KBM-7 (cell line): ENCODE data around the gene C14orf132.
"Not testable (repeated sequence)": the region's sequence is repeated elsewhere in the genome, so short reads cannot be mapped to it uniquely, and the experiment has no call there.

Experiments used
- DNase-seq: peaks from one replicate; pipeline ENCODE4 v3.0.0-alpha.2; 2015
- in situ Hi-C: fragments of 300-500 bp; cut with MboI; formaldehyde crosslinking; loops from 2 replicates; pipeline ENCODE4 v1.14.3; 2020; ENCODE audit warnings: low sequenced_read_pairs, low pct_unique_long_range_greater_than_20kb, mixed read lengths

C14orf132 gene

DNA sequence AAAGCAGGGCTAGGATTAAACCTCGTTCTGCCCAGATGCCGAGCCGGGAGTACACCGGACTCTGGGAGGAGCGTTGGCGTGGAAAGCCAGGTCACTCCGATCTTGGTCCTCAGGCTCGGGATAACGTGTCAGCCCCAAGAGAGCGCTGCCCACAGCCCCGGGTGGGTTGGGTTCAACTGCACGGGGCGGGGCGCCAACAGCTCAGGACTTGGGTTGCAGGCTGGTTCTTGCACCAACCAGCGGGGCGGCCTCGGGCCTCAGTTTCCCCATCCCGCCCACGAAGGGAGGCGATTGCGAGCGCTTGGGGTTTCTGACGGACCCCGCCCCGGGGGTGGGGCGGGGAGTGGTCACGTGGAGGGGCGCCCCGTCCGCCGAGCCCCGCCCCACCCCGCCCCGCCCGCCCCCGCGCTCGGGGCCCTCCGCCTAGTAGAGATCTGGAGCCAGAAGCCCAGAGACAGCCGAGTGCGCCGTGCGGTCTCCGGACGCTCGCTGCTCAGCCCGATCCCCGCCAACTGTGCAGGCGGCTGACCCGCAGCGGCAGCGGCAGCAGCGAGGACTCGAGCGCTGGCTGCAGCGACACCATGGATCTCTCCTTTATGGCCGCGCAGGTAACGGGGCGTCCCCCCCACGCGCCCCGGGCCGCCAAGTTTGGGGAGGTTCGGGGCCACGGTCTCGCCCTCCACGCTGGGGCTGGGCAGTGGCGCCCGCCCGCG is at the start of gene C14orf132:
Gene C14orf132 (plus strand): TSS at position 443 of the 713 bp plus-strand sequence. CDS start 139 bp downstream, at position 582.
- peak; percentile 24 for DNase-seq
- in situ Hi-C loops = no loop called here

DNA sequence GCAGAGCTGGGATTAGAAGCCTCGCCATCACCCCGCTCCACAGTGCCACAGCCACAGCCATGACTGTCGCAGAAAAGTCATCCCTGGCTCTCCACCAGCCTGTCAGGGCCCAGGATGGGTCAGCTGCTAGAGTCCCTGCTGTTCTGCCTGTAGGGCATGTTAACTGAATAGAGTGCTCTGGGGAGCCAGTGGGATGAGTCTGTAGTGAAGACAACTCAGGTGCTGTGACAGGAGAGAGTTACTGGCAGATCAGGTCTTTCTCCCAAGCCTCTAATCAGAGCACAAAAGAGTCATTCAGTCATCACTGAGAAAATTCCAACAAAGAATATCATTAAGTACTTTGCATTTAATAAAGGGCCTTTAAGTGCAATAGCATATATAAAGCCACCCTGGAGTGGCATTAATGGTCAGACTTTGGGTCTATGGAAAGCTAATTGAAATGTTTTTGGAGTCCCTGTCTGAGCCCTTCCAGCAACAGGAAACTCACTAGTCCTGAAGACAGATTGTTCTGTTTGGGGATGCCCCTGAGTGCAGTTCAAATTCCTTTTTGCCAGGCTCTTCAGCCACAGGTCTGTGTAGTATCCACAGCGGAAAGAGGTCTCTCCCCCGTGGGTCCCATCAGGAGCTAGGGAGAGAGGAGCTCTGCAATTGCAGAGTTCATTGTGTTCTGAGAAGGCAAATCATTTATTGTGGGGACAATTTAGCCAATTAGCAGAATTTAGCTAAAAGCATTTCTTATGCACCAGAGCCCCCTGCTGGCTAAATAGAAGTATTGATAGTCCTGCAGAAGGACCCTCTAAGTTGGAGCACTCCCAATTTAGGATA is 45.2 kb upstream of the C14orf132 start:
- peak; percentile 30 for DNase-seq
- in situ Hi-C loops = loop anchor here (25.0 kb wide), 1 partner anchor 407 kb away; no protein-coding TSS in a partner anchor

DNA sequence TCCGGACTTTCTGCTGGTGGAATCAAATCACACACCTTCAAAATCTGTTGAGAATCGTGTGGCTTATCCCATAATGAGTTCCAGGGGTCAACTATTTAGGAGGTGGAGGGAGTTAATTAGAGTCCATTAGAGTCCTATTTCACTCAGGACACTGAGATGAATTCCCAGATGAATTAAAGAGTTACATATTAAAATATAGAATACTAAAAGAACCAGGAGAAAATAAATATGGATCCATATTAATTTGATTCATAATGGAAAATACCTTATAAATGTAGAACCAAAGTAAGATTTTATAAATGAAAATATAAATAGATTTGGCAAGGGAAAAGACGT is 44.6 kb upstream of the C14orf132 start:
- in situ Hi-C loops = loop anchor here (25.0 kb wide), 1 partner anchor 407 kb away; no protein-coding TSS in a partner anchor
- DNase-seq = no peak

DNA sequence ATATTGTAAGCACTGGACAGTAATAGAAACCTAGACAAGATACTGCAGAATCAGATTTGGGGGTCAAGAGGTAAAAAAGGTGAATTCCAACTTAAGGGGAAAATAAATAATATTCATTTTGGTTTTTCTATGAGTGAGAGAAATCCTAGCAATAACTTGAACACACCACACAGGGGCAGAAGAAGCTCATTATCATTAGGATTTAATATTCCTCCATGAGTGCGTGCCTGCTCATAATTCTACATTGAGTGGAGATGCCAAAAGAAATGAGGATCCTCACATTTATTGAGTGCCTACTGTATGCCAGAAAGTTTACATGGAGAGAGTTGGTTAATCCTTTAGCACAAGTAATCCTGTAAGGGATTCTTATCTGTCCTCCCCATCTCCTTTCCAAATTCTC is 40.5 kb upstream of the C14orf132 start:
- peak; percentile 6 for DNase-seq
- in situ Hi-C loops = loop anchor here (25.0 kb wide), 1 partner anchor 411 kb away; no protein-coding TSS in a partner anchor

DNA sequence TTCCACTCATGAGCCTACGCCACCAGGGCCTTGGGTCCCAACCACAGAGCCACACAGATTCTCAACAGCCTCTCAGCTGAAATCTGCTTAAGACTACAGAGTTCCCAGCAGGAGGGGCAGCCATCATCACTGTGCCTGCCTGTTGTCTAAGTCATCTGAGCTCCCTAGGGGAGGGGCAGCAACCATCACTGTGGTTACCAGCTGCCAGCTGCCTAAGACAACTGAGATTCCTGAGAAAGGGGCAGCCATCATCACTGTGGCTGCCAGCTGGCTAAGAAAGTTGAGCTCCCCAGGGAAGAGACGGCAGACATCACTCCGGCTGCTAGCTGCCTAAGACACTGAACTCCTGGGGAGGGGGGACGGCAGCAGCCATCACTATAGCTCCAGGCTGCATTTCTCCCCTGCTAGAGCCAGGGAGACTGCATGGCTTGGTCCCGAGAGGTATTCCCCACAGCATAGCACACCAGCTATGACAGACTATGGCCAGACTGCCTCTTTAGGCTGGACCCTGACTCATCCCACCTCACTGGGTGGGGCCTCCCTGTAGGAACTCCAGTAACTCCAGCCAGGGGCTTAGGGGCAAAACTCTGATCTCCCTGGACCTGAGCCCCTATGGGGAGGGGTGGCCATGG is 37.2 kb upstream of the C14orf132 start:
- in situ Hi-C loops = no loop called here
- no peak for DNase-seq

DNA sequence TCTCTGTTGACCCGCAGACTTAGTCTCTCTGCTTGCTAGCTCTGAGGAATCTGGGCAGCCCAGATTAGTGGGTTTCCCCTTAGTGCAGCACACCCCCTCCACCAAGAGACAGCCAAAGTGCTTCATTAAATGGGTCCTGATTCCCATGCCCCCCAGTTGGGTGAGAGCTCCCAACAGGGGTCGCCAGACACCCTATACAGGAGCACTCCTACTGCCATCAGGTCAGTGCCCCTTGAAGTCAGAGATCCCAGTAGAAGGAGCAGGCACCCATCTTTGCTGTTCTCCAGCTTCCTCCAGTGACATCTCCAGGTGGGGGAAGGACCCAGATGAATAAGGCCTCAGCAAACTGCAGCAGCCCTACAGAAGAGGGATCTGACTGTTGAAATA is 36.7 kb upstream of the C14orf132 start:
- in situ Hi-C loops = no loop called here
- DNase-seq = no peak

DNA sequence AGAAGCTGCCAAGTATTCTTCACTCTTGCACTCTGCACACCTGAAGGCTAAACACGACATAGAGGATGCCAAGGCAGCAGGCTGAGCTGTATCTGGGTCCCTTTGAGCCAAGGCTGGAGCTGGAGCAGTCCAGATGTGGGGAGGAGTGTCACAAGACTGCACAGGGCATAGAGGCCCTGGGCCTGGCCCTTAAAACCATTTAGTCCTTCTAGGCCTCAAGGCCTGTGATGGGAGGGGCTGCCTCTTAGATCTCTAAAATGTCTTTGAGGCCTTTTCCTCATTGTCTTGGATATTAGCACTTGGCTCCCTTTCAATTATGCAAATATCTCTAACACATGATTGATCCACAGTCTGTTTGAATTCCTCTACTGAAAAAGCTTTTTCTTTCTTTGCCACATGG is 28.0 kb upstream of the C14orf132 start:
- no peak for DNase-seq
- in situ Hi-C loops = no loop called here

DNA sequence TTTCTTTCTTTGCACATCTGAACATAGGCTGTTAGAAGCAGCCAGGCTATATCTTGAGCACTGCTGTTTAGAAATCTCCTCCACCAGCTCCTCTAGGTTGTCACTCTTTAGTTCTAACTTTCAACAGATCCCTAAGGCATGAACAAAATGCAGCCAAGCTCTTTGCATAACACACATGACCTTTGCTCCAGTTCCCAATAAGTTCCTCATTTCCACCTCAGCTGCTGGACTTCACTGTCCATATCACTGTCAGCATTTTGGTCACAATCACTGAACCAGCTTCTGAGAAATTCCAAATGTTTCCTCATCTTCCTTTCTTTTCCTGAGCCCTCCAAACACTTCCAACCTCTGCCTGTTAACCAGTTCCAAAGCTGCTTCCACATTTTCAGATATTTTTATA is 27.6 kb upstream of the C14orf132 start:
- in situ Hi-C loops = no loop called here
- DNase-seq = no peak

DNA sequence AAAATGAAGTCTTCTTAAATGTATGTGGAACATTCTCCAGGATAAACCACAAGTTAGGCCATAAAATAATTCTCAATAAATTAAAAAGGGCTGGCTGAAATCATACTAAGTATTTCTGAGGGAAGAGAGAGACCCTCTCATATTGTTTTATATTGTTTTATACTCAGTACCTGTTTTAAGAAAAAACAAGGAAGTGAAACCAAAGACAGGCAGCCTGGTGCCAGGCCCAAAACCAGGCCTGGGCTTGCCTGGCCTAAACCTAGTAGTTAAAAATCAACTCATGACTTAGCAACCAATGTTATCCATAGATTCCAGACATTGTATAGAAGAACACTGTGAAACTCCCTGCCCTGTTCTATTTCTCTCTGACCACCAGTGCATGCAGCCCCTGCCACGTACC is 26.4 kb upstream of the C14orf132 start:
- in situ Hi-C loops, DNase-seq: not testable (repeated sequence)

DNA sequence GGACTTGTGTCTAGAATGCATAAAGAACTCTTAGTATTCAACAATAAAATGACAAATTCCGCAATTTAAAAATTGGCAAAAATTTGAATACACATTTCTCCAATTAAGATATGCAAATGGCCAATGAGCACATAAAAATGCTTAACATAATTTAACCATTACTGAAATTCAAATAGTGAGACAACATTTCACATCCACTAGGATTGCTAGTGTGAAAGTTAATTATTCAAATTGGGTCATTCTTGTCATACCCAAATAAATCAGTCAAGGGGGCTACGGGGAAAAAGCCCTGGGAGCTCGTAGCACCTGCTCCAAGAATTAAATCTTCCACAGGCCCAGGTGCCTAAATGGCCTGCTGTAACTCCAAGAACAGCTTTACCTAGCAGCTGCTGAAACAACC is 25.0 kb upstream of the C14orf132 start:
- in situ Hi-C loops = no loop called here
- no peak for DNase-seq

DNA sequence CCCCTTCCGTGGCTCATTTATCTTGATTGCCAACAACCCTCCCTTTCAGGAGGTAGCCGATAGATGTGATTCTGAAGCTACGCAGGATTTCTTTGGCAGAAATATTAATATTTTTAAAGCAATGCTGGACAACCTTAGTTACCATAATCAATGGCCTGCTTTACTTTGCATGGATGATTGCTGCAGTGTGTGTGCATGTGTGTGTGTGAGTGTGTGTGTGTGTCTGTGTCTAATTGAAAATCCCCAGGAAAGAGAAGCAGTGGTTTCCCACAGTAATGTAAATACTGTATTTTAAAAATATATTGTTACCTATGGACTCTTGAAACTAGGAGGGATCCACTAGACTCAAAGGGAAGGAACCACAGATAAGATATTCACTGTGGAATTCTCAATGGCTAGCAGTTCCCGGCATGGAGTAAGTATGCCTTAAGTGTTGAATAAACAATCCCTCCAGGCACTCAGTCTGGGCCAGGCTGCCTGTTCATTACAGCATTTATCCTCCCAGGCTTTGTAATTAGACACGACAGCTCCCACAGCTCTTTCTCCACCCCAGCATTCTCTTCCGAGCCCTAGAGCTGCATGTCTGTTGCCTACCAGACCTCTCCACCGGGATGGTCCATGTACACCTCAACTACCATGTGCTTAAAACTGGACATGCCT is 22.5 kb upstream of the C14orf132 start:
- DNase-seq = no peak
- in situ Hi-C loops = no loop called here

DNA sequence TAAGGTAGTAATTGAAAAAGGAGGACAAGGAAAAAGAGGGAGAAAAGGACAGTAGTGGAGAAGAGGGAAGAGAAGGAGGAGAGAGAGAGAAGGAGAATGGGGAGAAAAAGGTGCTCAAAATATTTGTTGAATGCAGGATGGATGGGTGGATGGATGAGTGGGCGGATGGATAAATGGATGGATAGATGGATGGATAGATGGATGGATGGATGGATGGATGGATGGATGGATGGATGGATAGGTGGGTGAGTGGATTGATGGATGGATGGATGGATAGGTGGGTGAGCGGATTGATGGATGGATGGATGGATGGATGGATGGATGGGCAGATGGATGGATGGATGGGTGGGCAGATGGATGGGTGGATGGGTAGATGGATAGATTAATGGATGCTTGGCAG is 21.3 kb upstream of the C14orf132 start:
- in situ Hi-C loops = no loop called here
- DNase-seq = no peak

DNA sequence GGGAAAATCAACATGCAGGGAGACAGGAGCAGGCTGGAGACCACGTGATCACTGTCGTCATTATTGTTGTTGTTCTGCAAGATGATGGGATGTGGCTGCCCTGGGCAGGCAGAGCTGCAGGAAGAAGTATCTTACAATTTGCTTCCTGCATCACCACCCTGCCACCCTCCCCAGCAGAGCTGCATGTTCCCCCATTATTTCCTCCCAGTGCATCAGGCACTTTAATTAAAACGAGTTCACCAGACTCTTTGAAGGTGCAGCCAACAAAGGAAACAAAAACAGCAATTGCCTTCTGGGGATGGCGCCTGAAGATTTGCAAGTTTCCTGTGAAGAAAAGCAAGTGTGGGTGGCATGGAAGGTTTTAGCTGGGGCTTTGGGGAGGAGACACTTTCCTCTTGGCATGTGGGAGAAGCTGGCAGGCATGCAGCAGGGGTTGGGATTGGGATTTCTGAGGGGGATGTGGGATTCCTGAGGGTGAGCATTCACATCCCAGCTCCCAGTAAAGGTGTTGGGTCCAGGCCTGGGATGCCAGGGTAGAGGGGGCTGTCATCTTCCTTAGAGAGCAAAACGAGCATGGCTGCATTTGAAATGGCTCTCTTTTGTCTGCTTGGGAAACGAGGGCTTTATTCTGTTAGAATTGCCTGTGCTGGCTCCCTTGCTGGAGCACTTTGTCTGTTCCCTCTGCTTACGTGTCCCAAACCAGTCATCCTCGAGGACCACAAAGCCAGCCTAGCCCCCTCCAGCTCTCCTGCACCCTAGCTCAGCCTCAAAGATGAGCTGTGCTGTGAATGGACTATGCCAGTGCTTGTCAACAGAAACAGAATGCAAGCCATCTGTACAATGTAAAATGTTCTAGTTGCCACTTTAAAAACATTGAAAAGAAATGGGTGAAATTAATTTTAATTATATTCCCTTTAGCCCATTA is 11.5 kb upstream of the C14orf132 start:
- DNase-seq = no peak
- in situ Hi-C loops = no loop called here

DNA sequence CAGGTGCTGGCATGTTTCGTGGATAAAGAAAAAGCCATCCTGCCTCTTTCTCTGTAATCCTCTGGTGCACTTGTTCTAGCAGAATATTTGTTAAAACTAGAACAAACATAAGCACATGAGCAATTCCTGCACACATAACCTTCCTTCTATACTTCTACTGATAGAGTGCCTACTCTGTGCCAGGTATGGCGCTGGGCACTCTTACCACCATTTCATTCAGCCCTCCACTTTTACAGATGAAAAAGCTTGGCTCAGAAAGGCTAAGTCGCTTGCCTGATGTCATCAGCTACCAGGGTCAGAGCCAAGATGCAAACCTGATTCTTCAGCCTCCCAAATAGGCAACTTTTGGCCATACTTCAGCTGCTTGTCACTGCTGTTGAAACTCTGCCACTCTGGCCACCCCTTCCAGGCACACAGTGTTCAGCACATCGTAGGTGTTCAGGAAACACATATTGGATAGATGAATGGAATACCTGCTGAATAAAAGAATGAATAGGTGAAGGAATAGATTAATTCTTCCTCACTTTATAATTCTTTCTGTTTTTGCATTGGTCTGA is 10.0 kb upstream of the C14orf132 start:
- in situ Hi-C loops = no loop called here
- no peak for DNase-seq

DNA sequence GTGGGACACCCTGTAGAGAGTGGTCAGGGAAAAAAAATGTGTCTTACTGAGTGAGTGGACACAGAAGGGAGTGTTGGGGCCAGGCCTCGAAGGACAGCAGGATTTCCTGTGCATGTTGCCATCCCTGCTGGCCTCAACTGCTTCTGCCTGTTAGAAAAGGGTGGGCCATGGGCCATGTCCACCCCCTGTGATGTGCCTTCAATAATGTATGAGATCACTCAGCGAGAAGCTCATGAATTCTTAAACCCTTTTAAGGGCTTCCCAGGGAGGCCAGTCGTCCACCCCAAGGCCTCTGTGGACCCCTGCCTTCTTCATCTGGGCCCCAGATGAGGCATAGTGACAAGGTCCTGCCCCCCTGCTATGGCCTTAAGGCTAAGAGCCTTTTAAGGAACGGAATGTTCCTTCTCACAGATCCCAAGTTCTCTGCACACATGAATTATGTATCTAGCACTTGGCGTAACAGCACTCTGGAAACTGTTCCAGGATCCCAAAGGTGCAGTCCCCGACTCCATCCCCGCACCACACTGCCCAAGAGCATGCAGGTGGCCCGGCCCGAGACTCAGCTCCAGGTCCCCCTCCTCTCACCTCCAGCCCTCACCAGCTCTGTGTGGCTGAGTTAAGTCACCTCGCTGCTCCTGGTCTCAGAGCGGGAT is 8.9 kb upstream of the C14orf132 start:
- no peak for DNase-seq
- in situ Hi-C loops = no loop called here

DNA sequence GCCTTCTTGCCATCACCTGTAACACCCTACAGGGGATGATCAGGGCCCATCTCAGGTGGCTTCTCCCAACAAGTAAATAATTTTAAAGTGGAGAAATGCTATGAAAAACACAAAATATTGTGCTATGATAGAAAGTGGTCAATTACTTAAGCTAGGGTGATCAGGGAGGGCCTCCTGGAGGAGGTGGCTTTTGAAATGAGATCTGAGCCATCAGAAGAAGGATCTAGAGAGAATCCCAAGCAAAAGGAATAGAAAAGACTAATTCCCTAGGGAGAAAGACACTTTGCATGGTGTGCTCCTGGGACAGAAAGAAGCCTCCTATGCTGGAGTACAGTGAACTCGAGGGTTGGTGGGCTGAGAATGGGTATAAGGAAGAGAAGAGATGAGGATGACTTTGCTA is 7.5 kb upstream of the C14orf132 start:
- in situ Hi-C loops = no loop called here
- DNase-seq = no peak

DNA sequence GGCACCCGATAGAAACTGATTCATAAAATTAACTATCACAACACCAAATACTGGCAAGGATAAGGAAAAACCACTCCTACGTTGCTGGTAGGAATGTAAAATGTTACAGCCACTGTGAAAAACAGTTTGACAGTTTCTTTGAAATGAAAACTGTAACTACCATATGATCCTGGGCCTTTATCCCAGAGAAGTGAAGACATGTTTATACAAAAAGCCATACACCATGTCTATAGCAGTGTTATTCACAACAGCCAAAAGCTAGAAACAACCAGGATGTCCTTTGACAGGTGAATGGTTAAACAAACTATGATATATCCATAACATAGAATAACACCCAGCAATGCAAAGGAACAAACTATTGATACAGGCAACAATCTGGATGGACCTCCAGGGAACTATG is 3.7 kb upstream of the C14orf132 start:
- in situ Hi-C loops = no loop called here
- DNase-seq = no peak
